ENCODE data around the gene FSD1L.

Gene FSD1L

DNA sequence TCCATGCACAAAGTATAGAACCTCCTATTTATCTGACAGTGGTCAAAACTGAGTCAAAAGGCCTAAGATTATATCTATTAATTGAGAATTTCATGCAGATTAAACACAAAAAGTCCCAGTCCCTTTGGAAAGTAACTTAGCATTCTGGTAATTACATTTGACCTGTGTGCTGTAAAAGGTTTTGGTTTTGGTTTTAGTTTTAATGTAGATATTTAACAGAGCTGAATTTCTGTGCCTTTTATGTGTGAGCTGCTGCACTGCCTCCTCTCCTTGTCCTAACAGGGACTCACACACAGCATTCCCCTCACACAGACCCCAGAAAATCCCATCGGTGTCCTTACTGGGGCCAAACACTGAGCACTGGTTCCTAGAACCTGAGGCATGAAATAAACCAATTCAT, 31.0 kb upstream of the FSD1L start:
- no peaks in the 10 kb centered on the region for H3K9me2 ChIP-seq (replicated peaks; ENCODE audit: insufficient read depth, low read length)
- peak overlapping the region; percentile 47 for H2AFZ ChIP-seq (ENCODE audit: low read length)

DNA sequence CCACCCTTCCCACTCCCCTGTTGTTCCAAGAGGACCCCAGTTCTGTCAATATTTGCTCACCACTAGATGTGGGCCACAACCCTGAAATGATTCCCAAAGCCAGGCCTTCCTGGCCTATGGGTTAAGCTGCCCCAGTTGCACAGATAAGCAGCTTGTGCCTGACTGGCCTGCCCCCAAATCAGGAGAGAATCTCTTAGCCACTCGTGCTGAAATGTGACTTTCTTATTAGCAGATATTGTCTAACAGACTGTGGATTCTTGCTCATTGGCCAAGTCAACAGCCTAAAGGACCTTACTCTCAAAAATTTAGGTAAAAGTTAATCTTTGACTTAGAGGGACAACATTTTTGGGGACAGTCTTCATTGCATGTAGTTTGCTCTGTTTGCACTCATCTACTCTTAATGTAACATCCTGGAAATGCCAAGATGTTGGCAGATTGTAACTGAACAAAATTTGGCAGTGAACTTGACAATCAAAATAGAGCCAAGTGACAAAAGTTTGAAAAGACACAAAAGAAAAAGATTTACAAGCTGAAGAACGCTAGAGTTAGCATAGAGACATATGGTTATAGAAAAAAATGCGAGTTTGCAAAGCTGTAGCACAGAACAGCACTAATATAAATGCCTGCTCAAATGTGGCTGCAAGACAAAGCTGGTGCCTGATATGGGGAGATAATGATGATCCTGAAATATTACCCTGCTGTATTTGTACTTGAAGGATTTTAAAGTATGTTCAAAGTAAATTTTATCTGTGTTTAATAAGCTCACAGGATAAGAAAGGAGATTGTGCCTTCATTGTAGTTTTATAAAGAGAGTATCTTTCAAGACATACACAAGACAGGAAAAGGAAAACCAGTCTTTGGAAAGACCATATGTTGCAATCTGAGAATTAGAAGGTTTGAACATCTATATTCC, 29.0 kb upstream of the FSD1L start:
- Histone ChIP-seq H3K4me1 (ENCODE audit: low read length) (peaks cover 12% of the 10 kb centered on the region), H3K79me2 (ENCODE audit: low read length) (no peaks in the 10 kb centered on the region), H3K4me3 (ENCODE audit: low read length) (no peak overlapping the region), H3K9me3 (replicated peaks; ENCODE audit: insufficient read depth, low read length) (no peaks in the 10 kb centered on the region), H2AFZ (ENCODE audit: low read length) (no peak overlapping the region), H3K27me3 (replicated peaks; ENCODE audit: insufficient read depth, low read length) (no peaks in the 10 kb centered on the region), H3K27ac (ENCODE audit: low read length) (no peak overlapping the region), H3K36me3 (replicated peaks; ENCODE audit: insufficient read depth, low read length) (no peaks in the 10 kb centered on the region), H3K4me2 (ENCODE audit: low read depth, low read length) (no peak overlapping the region), H4K20me1 (ENCODE audit: insufficient read depth, low read length) (no peaks in the 10 kb centered on the region), H3K9me2 (replicated peaks; ENCODE audit: insufficient read depth, low read length) (no peaks in the 10 kb centered on the region), H3F3A (ENCODE audit: insufficient read depth, low read length) (0 out of 2 replicates have a peak, but pooled peaks cover 2% of the 10 kb centered on the region), H3K9ac (ENCODE audit: low read length) (no peak overlapping the region)
- no peak for DNase-seq
- no peak for TF ChIP-seq CTCF (IDR thresholded peaks at IDR 0.05; ENCODE audit: low read length)
- TF ChIP-seq EZH2 (optimal IDR thresholded peaks at IDR 0.05; ENCODE audit: low read depth, low read length): no peak
- TF ChIP-seq EZH2phosphoT487 (IDR thresholded peaks at IDR 0.05; ENCODE audit: low read length): no peak

More for the DNA sequence above, 31.0 kb upstream of the FSD1L start:
- peak overlapping the region; percentile 29; the same call in 1 of the 2 replicates for H3K9ac ChIP-seq (ENCODE audit: low read length)
- H3K27me3 ChIP-seq (replicated peaks; ENCODE audit: insufficient read depth, low read length): no peaks in the 10 kb centered on the region
- no peaks in the 10 kb centered on the region for H3K79me2 ChIP-seq (ENCODE audit: low read length)
- no peaks in the 10 kb centered on the region for H3K36me3 ChIP-seq (replicated peaks; ENCODE audit: insufficient read depth, low read length)
- H3K4me1 ChIP-seq (ENCODE audit: low read length): peaks cover 12% of the 10 kb centered on the region
- H3K27ac ChIP-seq (ENCODE audit: low read length): peak overlapping the region; percentile 16; the same call in 1 of the 2 replicates
- TF ChIP-seq EZH2 (optimal IDR thresholded peaks at IDR 0.05; ENCODE audit: low read depth, low read length) (no peak), CTCF (IDR thresholded peaks at IDR 0.05; ENCODE audit: low read length) (no peak), EZH2phosphoT487 (IDR thresholded peaks at IDR 0.05; ENCODE audit: low read length) (no peak)
- peak overlapping the region; percentile 58 for H3K4me2 ChIP-seq (ENCODE audit: low read depth, low read length)
- peak overlapping the region; percentile 15; the same call in 1 of the 2 replicates for H3K4me3 ChIP-seq (ENCODE audit: low read length)
- H3K9me3 ChIP-seq (replicated peaks; ENCODE audit: insufficient read depth, low read length): no peaks in the 10 kb centered on the region
- H3F3A ChIP-seq (ENCODE audit: insufficient read depth, low read length): 0 out of 2 replicates have a peak, but pooled peaks cover 2% of the 10 kb centered on the region
- DNase-seq: peak; percentile 37
- H4K20me1 ChIP-seq (ENCODE audit: insufficient read depth, low read length): no peaks in the 10 kb centered on the region

DNA sequence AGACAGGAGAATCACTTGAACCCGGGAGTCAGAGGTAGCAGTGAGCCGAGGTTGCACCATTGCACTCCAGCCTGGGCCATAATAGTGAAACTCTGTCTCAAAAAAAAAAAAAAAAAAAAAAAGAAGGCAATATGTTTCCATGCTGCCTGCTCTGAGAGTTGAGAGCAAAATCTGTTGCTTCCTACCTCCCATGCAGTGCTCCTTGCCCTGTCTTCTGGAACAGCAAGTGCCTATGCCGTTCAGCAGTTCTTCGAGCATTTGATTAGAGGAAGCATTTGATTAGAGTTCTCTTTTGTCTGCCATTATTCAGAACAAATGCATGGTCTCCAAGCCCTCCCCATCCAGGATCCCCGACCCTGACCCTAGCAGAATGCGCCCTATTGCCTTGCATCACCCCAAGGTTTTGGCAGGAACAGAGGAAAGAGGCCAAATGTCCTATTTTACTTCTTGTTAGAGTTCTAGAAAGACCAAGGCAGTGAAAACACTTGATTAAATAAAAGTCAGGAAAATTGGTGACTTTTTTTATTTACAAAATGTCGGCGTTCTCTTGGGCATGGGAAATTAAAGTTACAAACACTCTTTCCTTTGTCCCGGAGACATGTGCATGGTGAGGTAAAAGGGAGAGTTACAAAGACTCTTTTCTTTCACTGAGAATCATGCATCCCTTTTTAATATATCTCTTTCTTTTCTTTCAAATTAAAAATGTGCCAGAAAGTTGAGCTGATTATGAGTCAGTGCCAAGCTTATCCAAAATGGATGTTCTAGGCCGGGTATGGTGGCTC, 27.8 kb upstream of the FSD1L start:
- Histone ChIP-seq H3F3A (ENCODE audit: insufficient read depth, low read length) (0 out of 2 replicates have a peak, but pooled peaks cover 2% of the 10 kb centered on the region), H3K4me2 (ENCODE audit: low read depth, low read length) (no peak overlapping the region), H3K36me3 (replicated peaks; ENCODE audit: insufficient read depth, low read length) (no peaks in the 10 kb centered on the region), H3K9ac (ENCODE audit: low read length) (no peak overlapping the region), H3K4me1 (ENCODE audit: low read length) (peaks cover 12% of the 10 kb centered on the region), H3K79me2 (ENCODE audit: low read length) (no peaks in the 10 kb centered on the region), H3K27ac (ENCODE audit: low read length) (no peak overlapping the region), H4K20me1 (ENCODE audit: insufficient read depth, low read length) (no peaks in the 10 kb centered on the region), H3K9me2 (replicated peaks; ENCODE audit: insufficient read depth, low read length) (no peaks in the 10 kb centered on the region), H2AFZ (ENCODE audit: low read length) (no peak overlapping the region), H3K27me3 (replicated peaks; ENCODE audit: insufficient read depth, low read length) (no peaks in the 10 kb centered on the region), H3K9me3 (replicated peaks; ENCODE audit: insufficient read depth, low read length) (no peaks in the 10 kb centered on the region), H3K4me3 (ENCODE audit: low read length) (no peak overlapping the region)
- TF ChIP-seq EZH2phosphoT487 (IDR thresholded peaks at IDR 0.05; ENCODE audit: low read length): no peak
- TF ChIP-seq CTCF (IDR thresholded peaks at IDR 0.05; ENCODE audit: low read length): no peak
- no peak for TF ChIP-seq EZH2 (optimal IDR thresholded peaks at IDR 0.05; ENCODE audit: low read depth, low read length)
- no peak for DNase-seq
